Heart left ventricle (tissue), 16 donors: ENCODE data around the gene CPT1B. TPM values are rescaled to one million over a fixed set of nuclear protein-coding genes. Genes with fewer than 3 reads are reported as not detected.
"Not testable (repeated sequence)": the region's sequence is repeated elsewhere in the genome, so short reads cannot be mapped to it uniquely, and the experiment has no call there.

Experiments used
- ATAC-seq, 4 donors: fragments of 200-7000 bp; cut with Tn5 transposase; one replicate each; pipeline ENCODE4 v1.9.1; 2020 to 2022; ENCODE audit warnings: moderate library complexity in 4 of 4, mild to moderate bottlenecking in 3 of 4, moderate number of reproducible peaks in 1 of 4
- DNase-seq, 5 donors: peaks; one replicate each; pipeline ENCODE4 v3.0.0-alpha.2; 2020
- H3K27ac ChIP-seq, 12 donors: fragments of 200-600 bp; sonication (generic) in 4 of 12; one replicate each; pipeline versions ENCODE4 v1.5.0 to v1.8.0; 2016 to 2022; ENCODE audit warnings: mild to moderate bottlenecking in 2 of 12
- H3K27me3 ChIP-seq, 9 donors: fragments of 200-600 bp; sonication (generic) in 2 of 9; one replicate each; pipeline versions ENCODE4 v1.5.1 to v1.8.0; 2016 to 2022; ENCODE audit warnings: mild to moderate bottlenecking in 3 of 9
- H3K36me3 ChIP-seq, 9 donors: fragments of 200-600 bp; sonication (generic) in 2 of 9; one replicate each; pipeline versions ENCODE4 v1.5.0 to v1.8.0; 2018 to 2022; ENCODE audit warnings: mild to moderate bottlenecking in 2 of 9
- H3K4me1 ChIP-seq, 12 donors: fragments of 200-600 bp; sonication (generic) in 4 of 12; one replicate each; pipeline versions ENCODE4 v1.5.0 to v1.8.0; 2016 to 2022; ENCODE audit warnings: mild to moderate bottlenecking in 3 of 12
- H3K4me3 ChIP-seq, 12 donors: fragments of 200-600 bp; sonication (generic) in 4 of 12; one replicate each; pipeline versions ENCODE4 v1.5.0 to v1.8.0; 2017 to 2022; ENCODE audit warnings: mild to moderate bottlenecking in 9 of 12, moderate library complexity in 4 of 12
- H3K9me3 ChIP-seq, 12 donors: fragments of 200-600 bp; sonication (generic) in 4 of 12; one replicate each; pipeline versions ENCODE4 v1.5.0 to v1.8.0; 2016 to 2022; ENCODE audit warnings: mild to moderate bottlenecking in 1 of 12
- CTCF ChIP-seq, 12 donors: fragments of 200-600 bp; sonication (generic) in 4 of 12; IDR thresholded peaks; one replicate each; pipeline versions ENCODE4 v1.5.0 to v1.8.0; 2018 to 2022; ENCODE audit warnings: antibody characterized with exemption in 12 of 12, mild to moderate bottlenecking in 5 of 12
- POLR2A ChIP-seq, 2 donors: fragments of 450-650 bp; IDR thresholded peaks; one replicate each; pipeline ENCODE4 v1.6.1; 2017; ENCODE audit warnings: antibody characterized with exemption in 2 of 2, mild to moderate bottlenecking in 2 of 2, moderate library complexity in 2 of 2
- WGBS, 4 donors: extraction: QIAGEN DNeasy Blood & Tissue Kit in 2 of 4; methylation state at CpG; one replicate each; pipeline versions ENCODE4 v1.1.5 to v1.1.7; 2013 to 2018; 5-methylcytosine and 5-hydroxymethylcytosine counted together
- intact Hi-C, 10 donors: fragments of 100-400 bp; cut with DNase I; formaldehyde crosslinking; loops; one replicate each; pipeline versions ENCODE4 v1.11.1 to v1.14.2; 2022
- polyA plus RNA-seq, 2 donors: library from polyadenylated mRNA; stranded (reverse); fragments of 200-250 nt; gene quantifications; one replicate each; pipeline ENCODE4 v1.2.3, GENCODE V29; 2013
- total RNA-seq, 9 donors: library from RNA; depleted of rRNA in 2 of 9; stranded (reverse); fragments of >200 nt in 2 of 9; fragmentation: NEBNext Ultra II Directional in 3 of 9; extraction: Animal tissue kit (Norgen Biotek cat#: 25700) in 3 of 9; gene quantifications; one replicate each; pipeline versions ENCODE4 v1.1.0 to v1.2.4, GENCODE V29; 2016 to 2023
- donor health status: ischemic (EF 13 %, LVEDD 7.1; RV severe dilation, severe dysfunction).
- donor health status: healthy with polysubstance abuse.
- donor health status: DM: no; HTN: yes; CAD: no.
- donor health status: DM: no; HTN: no; CAD: no.
- donor health status: ischemic (EF 25% LVEDD 6.9; RV normal size, moderate dysfunction).
- donor health status: ischemic (EF 25% LVEDD 5.7; RV mildly dilated, moderate dysfunction).
- donor health status: healthy.
- donor health status: DM: yes; HTN: yes; CAD: no.
- donor health status: ischemic (EF 35%, LVEDD 5.7; RV mildly dilated, moderate dysfunction).
- donor health status: nonischemic (EF 11% LVEDD 7.7; RV severe dilation, severe dysfunction).
- donor health status: DM: yes; HTN: yes; CAD: no.
- donor health status: PGD.
- donor health status: ischemic (EF 29% LVEDD 5.4; RV normal size, mild dysfunction).
- donor health status: nonischemic (EF 23%, LVEDD 6.1; RV moderate dilation, normal function).

The CPT1B gene
- total and polyA plus RNA-seq, 11 donors, result 51.4 to 467 (median 303) TPM

- intact Hi-C loops, result no loop called here
- Histone ChIP-seq H3K4me3 (no peak overlapping the region), H3K9me3 (no peaks in the 10 kb centered on the region), H3K27me3 (peaks cover 0 to 34% (median 0%) of the 10 kb centered on the region in 9 donors), H3K4me1 (peaks cover 0 to 93% (median 9%) of the 10 kb centered on the region in 12 donors), H3K36me3 (no peaks in the 10 kb centered on the region), H3K27ac (peak overlapping the region in 9 of 12 donors; percentile 5 to 98 (median 91))
- TF ChIP-seq CTCF (IDR thresholded peaks at IDR 0.05) (no peak), POLR2A (IDR thresholded peaks at IDR 0.05) (no peak)
- ATAC-seq (no peak), DNase-seq (no peak)
- WGBS, 4 donors, result 86 to 92% (median 90%) methylated on average over 13 of the region's 13 CpGs
Observed at GRCh38 chr22:50537765-50538164, 40.5 kb downstream of the CPT1B start.

- TF ChIP-seq POLR2A (IDR thresholded peaks at IDR 0.05) (no peak), CTCF (IDR thresholded peaks at IDR 0.05) (no peak)
- H3K4me3 ChIP-seq, result no peak overlapping the region
- intact Hi-C loops, result no loop called here
- 79 to 82% (median 81%) methylated on average over 3 of the region's 3 CpGs for WGBS, 4 donors
- H3K36me3 ChIP-seq, result no peaks in the 10 kb centered on the region
- H3K27me3 ChIP-seq, result peaks cover 0 to 48% (median 4%) of the 10 kb centered on the region in 9 donors
- DNase-seq, result no peak
- H3K27ac ChIP-seq, result peak overlapping the region in 1 of 12 donors; percentile 98
- ATAC-seq, result no peak
- H3K4me1 ChIP-seq, result peaks cover 3 to 88% (median 23%) of the 10 kb centered on the region in 12 donors
- no peaks in the 10 kb centered on the region for H3K9me3 ChIP-seq
Observed at GRCh38 chr22:50536226-50536625, 42.0 kb downstream of the CPT1B start.

- H3K4me1 ChIP-seq, result peaks cover 3 to 76% (median 24%) of the 10 kb centered on the region in 12 donors
- no peak overlapping the region for H3K4me3 ChIP-seq
- no peaks in the 10 kb centered on the region for H3K36me3 ChIP-seq
- DNase-seq, result no peak
- ATAC-seq, result no peak
- H3K9me3 ChIP-seq, result no peaks in the 10 kb centered on the region
- peaks cover 0 to 59% (median 6%) of the 10 kb centered on the region in 9 donors for H3K27me3 ChIP-seq
- peak overlapping the region in 1 of 12 donors; percentile 98 for H3K27ac ChIP-seq
- intact Hi-C loops, result no loop called here
- TF ChIP-seq CTCF (IDR thresholded peaks at IDR 0.05), result no peak
- TF ChIP-seq POLR2A (IDR thresholded peaks at IDR 0.05), result no peak
- 92 to 96% (median 95%) methylated on average over 8 of the region's 8 CpGs for WGBS, 4 donors
Observed at GRCh38 chr22:50535113-50535512, 43.1 kb downstream of the CPT1B start.

- ATAC-seq, H3K36me3 ChIP-seq, intact Hi-C loops, H3K9me3 ChIP-seq: not testable (repeated sequence)
- peak in 3 of 5 donors; percentile 39 to 59 (median 45) for DNase-seq
- Histone ChIP-seq H3K27me3 (peaks cover 0 to 65% (median 6%) of the 10 kb centered on the region in 9 donors), H3K4me1 (peaks cover 2 to 72% (median 22%) of the 10 kb centered on the region in 12 donors), H3K4me3 (peak overlapping the region in 1 of 12 donors; percentile 18), H3K27ac (peak overlapping the region in 7 of 12 donors; percentile 4 to 98 (median 94))
- TF ChIP-seq POLR2A (IDR thresholded peaks at IDR 0.05), result peak in 1 of 2 donors; percentile 23
- 60 to 63% (median 62%) methylated on average over 21 of the region's 21 CpGs for WGBS, 4 donors
Observed at GRCh38 chr22:50533856-50534711, 44.1 kb downstream of the CPT1B start.
